CD4-positive, alpha-beta T cell treated with Interleukin-4 for 1 hour (primary cell): Measurements from ENCODE around the gene PHLDA3.

Experiments used
- DNase-seq, 2 donors: peaks; one replicate each; pipeline ENCODE4 v3.0.0-alpha.2; 2020 to 2022

Gene PHLDA3

DNA sequence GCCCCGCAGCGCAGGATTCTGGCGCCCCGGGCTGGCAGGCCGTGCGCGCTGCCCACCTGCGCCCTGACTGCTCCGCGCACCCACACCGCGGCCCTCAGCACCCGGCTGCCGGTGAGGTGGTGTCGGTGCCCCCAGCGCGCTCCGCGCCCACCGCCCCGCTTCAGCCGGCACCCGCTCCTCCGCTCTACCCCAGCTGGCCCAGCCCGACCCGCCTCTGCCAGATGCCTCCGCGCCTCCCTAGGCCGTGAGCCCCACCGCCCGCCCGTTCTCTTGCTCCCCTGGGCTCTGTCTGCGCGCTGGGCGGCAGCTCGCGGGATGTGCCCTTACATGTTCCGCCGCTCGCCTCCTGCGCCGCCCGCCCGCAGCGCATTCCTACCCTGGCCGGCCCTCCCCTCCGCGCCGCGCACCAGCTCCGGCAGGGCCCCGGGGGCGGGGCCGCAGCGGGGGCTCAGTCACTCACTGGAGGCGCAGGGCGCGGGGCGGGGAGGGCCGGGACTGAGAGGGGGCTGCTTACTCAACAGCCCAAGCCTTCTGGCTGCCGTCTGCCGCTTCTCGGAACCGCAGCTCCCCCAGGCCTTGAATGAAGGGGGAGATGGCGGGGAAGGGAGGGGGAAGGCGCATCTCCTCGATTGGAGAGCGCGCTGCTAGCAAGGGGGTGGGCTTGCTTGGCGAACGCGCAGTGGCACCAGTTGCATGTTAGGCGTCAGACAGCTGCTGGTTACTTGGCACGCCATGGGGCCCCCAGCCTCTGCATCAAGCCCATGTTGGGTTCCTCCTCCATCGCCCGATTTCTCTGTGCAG lies at the start of gene PHLDA3:
PHLDA3 (minus strand) TSS at position 345 of the 801 bp plus-strand sequence. CDS start 402 bp downstream, outside the sequence.
- DNase-seq: peak in 1 of 2 donors; percentile 15

DNA sequence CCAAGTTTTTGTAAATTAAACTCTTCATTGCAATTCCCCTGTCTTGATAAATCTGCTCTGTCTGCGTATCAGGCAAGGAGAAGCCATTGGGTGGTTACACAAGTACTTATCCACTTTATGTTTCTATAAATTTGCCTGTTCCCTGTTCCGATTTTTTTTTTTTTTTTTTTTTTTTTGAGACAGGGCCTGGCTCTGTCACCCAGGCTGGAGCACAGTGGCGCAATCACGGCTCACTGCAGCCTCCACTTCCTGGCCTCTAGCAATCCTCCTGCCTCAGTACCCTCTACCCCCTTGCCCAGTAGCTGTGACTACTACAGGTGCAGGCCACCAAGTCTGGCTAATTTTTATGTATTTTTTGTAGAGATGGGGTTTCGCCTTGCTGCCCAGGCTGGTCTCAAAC lies 49.1 kb upstream of the PHLDA3 start:
- DNase-seq: no peak

DNA sequence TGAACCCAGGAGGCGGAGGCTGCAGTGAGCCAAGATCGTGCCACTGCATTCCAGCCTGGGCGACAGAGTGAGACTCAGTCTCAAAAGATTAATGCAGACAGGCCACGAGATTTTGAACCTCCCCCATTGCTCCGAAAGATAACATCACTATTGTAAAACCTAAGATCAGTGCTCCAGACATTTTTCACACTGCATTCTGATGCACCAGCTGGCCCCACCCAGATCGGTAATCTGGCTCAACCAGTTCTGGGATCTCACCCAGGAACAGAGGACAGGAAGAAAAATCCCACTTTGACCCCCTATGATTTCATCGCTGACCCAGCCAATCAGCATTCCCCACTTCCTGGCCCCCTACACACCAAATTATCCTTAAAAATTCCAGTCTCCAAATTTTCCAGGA lies 48.6 kb upstream of the PHLDA3 start:
- DNase-seq: no peak

DNA sequence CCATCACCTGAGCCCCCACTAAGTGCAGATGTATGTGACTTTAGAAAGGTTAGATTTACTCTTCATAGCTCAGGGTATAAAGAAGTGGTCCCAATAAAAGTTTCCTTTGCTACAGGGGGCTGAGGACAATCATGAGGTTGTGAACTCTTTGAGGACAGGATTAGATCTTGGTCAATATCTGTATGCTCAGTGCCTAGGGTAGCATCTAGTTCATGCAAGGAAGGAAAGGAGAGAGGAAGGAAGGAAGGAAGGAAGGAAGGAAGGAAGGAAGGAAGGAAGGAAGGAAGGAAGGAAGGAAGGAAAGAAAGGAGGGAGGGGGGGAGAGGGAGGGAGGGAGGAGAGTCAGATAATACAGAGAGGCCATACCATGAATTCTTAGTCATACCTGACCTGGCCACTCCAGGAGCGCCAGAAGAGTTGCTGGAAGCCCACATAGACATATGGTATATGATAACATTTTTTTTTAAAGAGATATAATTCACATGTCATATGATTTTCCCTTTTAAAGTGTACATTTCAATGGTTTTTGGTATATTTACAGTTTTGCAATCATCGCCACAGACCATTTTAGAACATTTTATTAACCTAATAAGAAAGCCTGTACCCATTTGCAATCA lies 47.6 kb upstream of the PHLDA3 start:
- DNase-seq: no peak

DNA sequence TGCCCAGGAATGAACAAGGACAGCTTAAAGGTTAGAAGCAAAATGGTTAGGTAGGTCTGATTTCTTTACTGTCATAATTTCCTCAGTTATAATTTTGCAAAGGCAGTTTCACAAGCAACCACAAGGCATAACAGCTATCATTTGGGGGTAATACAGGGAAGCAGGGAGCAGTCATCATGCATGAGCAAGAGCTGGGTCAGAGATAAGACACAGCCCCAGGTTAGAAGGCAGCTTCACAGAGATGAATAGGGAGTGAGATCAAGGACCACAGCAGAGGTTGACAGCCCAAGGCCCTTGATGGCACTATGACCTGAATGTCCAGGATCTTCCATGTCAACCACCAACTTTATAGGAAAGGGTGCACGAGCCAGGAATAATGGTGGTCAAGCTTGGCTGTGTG lies 46.9 kb upstream of the PHLDA3 start:
- no peak for DNase-seq

DNA sequence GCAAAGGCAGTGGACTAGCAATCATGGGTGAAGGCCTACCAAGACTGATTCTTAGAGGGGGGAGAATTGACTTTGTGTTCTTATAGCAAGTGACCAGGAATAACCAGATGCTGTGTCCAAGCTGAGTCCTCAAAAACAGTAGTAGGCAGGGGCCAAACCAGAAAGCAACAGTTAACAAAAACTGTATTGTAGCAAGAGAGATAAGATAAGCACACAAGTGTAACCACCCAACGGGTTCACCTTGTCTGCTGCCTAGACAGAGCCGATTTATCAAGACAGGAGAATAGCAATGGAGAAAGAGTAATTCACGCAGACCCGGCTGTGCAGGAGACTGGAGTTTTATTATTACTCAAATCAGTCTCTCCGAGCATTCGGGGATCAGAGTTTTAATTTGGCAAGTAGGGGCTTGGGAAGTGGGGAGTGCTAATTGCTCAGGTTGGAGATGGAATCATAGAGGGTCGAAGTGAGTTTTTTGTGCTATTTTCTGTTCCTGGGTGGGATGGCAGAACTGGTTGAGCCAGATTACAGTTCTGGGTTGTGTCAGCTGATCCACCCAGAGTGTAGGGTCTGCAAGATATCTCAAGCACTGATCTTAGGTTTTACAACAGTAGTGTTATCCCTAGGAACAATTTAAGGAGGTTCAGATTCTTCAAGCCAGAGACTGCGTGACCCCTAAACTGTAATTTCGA lies 46.2 kb upstream of the PHLDA3 start:
- DNase-seq: no peak

DNA sequence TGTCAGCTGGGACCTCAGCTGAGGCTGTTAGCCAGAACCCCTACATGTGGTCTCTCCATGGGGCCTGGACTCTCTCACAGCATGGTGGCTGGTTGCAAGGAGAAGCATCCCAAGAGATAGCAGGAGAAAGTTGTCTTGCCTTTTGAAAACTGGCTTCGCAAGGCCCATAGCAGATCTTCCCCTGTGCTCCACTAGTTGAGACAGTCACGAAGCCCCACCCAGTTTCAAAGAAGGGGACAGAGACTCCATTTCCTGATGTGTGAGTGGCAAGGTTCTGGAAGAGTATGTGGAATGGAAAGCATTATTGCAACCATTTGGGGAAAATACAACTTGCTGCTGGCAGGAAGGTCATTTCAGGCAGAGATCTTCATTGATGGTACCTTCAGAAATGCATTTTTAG lies 45.5 kb upstream of the PHLDA3 start:
- DNase-seq: no peak

DNA sequence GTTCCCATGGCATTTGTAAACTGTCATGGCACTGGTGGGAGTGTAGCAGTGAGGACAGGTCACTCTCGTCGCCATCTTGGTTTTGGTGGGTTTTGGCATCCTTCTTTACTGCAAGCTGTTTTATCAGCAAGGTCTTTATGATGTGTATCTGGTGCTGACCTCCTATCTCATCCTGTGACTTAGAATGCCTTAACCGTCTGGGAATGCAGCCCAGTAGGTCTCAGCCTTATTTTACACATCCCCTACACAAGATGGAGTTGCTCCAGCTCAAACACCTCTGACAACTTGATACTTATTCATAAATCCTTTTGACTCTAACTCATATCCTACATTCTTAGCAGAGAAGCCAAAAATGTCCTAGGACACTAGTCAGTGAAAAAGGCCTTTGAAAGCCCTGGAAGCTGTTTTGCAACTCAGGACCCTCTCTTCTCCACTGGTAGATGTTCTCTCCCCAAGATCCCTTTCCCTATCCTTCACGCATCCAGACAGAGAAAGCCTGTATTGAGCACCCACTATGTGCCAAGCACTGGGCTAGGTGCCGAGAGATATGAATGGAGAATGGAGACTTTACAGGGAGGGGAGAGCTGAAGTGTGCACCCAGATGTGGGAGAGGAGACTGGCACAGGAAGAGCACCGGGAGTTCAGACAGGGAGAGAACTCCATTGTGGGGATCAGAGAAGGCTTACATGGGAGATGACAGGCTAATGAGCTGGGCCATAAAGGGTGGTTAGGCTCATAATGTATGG lies 44.7 kb upstream of the PHLDA3 start:
- DNase-seq: no peak

DNA sequence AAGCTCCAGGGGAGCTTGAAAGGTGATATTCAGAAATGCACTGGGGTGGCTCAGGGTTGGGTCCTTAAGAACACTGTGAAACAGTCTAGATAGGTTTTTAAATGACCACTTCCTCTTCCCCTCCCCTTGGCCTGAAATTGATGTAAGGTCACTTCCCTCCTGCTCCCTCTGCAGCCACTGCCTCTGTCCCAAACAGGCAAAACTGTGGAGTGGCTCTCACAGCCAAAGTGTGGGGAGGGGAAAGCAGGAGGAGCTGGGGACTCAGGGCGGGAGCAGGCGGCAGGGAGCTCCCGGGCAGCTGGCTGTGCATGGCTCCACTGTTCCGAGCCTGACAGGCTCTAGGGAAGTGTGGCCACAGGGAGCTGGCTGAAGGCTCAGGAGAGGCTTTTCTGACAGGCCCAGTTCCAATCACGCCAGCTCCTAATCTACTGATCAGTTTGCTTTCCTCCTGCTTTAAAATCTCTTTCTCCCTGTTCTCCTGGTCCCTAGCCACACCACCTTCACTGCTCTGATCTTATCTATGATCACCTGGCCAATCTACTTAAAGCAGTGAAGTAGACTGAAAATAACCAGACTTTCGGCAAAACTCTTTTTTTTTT lies 43.1 kb upstream of the PHLDA3 start:
- no peak for DNase-seq

DNA sequence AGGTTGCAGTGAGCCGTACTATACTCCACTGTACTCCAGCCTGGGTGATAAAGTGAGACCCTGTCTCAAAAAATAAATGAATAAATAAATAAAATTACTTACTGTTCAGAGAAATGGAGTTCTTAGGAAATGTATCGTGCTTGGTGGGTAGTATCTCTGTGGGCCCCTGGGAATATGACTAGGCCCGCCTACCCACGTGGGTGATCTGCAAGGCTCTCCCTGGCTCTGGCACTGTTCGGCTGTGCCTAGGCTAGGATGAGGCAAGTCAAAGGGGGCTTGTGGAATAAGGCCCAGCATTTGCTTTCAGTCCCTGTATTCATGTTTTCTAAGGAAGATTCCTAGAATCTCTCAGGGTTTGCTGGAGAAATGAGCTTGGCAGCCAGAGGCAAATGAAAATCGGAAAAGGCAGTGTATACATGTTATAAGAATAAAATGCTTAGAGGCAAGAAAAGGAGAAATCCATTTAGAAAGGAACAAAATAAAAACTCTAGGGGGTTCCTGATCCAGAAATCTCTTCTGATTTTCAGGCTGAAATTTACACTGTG lies 42.5 kb upstream of the PHLDA3 start:
- DNase-seq: no peak

DNA sequence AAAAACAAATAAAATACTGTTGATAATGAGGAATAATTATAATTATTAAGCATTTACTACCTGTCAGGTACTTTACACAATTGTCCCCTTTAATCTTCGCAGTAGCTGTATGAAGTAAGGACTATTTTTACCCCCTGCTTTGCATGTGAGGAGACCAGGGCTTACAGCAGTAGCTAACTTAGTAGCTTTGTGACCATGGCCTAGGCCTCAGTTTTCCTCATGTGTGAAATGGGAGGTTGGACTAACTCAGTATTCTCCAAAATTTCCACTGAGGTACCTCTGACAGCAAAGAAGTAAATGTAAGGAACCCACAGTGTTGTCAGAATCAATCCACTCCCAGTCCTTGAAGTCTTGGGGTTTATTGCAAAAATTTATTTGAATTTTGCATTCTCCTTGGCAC lies 41.7 kb upstream of the PHLDA3 start:
- DNase-seq: no peak

DNA sequence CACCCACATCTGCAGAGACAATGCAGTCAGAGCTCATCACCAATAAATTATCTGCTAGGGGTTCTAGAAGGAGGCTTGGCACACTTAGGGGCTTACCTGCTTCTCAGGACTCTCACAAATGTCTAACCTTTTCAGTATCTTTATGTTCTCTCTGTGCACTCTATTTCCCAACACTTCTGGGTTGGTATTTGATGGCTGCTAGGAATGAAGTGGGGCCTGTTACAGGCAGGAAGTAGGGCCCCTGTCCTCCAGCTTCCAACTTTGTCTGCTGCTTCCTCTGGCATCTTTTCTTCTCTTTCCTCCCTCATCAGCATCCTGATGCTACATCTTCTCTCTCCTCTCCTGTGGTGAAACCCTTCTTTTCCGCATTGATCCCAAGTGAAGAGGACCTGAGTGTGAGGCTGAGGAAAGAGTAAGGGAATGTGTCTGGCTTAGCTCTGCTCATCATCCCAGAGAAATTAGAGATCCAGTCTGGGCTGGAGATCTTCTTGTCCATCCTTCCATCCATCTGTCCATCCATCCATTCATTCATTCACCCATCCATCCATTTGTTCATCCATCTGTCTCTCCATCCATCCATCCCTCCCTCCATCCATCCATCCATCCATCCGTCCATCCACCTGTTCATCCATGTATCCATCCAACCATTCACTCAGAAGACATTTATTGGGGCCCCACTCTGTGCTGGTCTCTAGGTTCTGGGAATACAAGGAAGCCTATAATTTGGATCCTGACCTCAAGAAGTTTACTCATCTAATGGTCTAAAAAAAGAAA lies 40.8 kb upstream of the PHLDA3 start:
- DNase-seq: no peak

DNA sequence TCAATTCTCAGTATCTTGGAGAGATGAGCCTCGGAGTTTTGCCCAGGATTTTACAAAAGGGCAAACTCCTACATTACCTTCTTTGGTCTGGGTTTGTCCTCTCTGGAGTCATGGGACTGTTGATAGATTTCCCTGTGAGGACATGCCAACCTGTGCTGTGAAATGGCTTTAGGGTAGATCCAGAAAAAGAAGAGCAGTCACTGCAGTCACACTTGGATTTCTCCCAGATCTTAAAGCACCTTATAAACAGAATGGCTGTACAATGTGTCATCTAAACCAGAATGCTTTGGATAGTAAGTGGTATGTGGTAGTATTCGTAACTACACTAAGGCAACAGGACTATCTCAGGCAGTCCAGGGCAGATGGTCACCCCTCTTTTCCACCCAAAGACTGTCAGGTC lies 39.8 kb upstream of the PHLDA3 start:
- DNase-seq: no peak

DNA sequence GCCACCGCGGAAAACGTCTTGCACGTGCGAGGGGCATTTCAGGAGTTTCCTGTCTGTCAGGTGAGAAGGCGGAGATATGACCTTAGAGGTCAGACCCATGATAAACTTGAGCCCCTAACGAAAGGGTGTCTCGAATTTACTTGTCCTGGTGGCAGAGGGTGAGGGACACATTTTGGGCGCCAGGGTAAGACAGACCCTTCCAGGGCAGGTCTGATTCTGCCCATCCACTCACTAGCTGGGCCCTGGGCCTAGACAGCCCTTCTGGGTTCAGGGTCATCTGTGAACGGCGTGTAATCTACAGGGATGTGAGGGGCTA lies 38.3 kb upstream of the PHLDA3 start:
- no peak for DNase-seq

DNA sequence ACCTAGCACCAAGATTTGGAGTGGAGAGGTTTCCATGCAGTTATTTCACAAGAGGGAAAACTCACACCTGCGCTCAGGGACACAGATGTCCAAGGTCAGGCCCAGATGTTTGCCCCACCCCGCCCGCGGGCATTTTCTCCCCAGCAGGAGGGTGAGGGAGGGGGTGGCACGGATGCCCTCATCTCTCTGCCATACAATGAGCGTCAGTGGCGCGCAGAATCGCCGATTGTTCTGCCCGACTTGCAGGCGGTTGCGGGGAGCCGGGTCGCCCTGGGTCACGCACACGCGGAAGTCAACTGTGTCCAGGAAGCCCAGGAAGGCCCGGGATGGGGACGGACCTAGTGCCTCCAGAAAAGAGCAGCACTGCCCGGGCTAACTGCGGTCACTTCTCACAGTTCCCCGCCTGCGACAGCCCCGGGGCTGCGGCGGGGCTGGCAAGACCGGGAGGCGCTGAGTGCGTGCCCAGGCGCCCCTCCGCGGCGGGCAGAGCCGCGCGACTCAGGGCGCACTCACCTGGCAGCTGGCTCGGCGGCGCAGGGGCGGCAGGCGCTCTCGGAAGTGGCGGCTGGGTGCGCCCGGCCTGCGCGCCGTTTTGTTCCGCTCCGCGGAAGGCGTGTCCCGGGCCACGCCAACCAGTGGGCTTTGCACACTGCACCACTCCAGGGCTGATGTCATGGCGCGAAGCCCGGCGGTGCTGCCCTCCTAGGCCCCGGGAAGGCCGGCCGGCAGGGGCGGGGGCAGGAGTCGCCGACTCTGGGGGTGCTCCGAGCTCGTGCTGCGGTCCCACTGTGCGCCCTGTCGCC lies 37.8 kb upstream of the PHLDA3 start, which contains the start of gene CSRP1:
CSRP1 (minus strand) TSS at position 567 of the 803 bp plus-strand sequence. CDS start 10,820 bp downstream, outside the sequence.
- peak; percentile 82 to 83 for DNase-seq

DNA sequence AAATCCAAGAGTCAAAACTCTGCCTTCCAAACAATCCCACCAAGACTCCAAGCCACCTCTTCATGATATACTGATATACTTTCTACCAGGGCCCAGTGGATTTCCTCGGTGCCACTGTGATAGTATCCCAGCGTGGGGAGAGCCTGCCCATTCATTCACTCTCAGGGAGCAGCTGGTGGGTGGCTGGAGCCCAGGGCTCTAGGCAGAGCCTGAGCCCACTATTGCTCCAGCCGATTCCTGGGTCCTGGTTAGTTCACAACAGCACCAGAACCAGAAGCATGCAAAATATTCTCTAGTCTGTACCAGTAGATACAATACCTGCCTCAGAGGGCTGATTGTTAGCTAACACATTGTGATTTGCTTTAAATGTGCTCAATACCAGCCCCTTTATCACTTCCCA lies 37.1 kb upstream of the PHLDA3 start:
- DNase-seq: no peak

DNA sequence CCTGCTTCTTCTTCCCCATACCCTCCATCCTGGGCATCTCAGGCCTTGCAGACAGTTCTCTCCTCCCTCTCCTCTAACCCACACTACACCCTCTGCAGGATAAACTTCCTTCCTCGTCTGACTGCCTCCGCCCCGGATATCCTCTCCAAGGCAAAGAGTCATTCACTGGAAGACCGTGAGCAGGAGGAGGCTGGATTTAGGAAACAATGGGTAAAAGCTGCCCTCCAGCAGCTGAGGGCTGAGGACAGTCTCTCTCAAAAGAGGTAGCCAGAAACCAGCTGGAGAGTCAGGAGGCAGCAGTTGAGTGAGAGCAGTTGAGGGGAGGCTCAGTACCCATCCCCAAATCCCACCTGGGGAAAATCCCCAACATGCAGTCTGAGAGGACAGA lies 36.5 kb upstream of the PHLDA3 start:
- no peak for DNase-seq

DNA sequence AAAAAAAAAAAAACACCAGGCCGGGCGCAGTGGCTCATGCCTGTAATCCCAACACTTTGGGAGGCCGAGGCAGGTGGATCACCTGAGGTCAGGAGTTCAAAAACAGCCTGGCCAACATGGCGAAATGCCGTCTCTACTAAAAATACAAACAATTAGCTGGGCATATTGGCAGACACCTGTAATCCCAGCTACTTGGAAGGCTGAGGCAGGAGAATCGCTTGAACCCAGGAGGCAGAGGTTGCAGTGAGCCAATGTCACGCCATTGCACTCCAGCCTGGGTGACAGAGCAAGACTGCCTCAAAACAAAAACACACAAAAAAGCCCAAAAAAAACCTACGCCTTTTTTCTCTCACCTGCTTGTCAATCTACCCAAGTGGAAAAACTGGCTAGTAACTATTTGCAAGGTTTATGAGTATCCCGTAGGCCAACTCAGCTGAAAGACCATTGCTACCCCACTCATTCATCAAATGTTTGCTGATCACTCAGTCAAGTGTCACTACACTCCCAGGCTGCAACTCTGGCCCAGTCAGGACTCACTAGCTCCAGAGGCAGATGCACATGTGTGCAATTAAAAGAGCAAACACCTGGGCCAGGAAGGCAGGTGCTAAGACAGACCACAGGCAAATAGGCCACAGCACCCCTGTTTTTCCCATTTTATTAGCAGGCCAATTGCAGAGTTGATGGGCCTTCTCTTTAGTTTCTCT lies 36.0 kb upstream of the PHLDA3 start:
- no peak for DNase-seq

DNA sequence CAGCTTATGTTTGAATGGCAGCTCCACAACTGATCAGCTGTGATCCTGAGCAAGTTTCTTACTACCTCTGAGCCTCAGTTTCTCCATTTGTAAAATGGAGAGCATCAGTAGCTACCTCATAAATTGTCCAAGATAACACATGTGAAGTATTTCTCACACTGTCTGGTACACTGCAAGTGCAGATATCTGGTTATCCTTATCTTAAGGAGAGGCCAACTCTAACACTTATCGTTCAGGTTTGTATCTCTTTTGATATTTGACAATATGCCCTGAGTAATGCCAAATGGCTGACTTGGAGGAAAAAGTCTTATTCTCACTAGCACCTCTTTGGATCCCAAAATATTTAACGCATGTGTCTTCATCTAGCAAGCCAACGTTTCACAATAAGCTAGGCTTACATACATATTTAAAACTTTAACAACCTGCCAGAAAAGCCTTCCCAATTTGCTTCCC lies 35.2 kb upstream of the PHLDA3 start:
- no peak for DNase-seq
